HFF-Myc (cell line): Measurements from ENCODE around the gene COA8.

Experiments
- DNase-seq: peaks from one replicate; pipeline ENCODE4 v3.0.0-alpha.2; 2011; ENCODE audit warnings: low read depth; ENCODE audit errors: extremely low read depth
- H3K4me3 ChIP-seq: replicated peaks from 2 replicates; pipeline ENCODE4 v1.5.1; 2011; ENCODE audit warnings: low read depth, mild to moderate bottlenecking, control low read depth, low read length
- TF ChIP-seq, protein P1 (sequence below): IDR thresholded peaks from 2 replicates; pipeline ENCODE4 v1.5.1; 2012; ENCODE audit warnings: mild to moderate bottlenecking, low read depth, low read length, control low read depth; ENCODE audit errors: missing control alignments

COA8 gene

DNA sequence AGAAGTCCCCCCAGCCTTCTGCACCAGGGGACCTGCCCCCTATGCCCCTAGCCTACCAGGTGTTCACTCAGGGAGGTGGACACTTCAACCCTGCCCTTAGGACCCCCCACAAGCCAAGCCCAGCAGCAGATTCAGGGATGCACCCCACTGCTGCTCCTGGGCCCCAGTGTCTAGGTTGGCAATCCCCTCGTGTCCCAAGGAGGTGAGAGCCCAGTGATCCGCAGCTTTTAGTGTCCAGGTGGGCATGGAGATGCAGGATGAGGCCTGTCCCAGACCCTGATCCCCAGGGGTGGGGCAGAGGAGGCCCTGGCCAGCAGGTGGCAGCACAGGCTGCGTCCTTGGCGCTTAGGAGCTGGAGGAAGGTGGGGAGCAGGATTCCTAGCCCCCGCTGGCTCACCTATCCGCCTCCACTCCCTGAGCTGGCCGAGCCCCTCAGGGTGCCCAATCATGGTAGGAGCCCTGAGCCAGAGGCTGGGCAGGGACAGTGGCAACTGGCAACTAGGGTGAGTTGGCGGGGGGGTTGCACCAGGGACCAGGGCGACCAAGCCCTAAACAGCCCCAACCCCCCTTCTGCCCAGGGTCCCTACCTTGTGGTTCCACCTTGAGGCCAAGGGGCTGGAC lies 44.2 kb upstream of the COA8 start:
- no peak overlapping the region for H3K4me3 ChIP-seq
- TF ChIP-seq, protein P1, sequence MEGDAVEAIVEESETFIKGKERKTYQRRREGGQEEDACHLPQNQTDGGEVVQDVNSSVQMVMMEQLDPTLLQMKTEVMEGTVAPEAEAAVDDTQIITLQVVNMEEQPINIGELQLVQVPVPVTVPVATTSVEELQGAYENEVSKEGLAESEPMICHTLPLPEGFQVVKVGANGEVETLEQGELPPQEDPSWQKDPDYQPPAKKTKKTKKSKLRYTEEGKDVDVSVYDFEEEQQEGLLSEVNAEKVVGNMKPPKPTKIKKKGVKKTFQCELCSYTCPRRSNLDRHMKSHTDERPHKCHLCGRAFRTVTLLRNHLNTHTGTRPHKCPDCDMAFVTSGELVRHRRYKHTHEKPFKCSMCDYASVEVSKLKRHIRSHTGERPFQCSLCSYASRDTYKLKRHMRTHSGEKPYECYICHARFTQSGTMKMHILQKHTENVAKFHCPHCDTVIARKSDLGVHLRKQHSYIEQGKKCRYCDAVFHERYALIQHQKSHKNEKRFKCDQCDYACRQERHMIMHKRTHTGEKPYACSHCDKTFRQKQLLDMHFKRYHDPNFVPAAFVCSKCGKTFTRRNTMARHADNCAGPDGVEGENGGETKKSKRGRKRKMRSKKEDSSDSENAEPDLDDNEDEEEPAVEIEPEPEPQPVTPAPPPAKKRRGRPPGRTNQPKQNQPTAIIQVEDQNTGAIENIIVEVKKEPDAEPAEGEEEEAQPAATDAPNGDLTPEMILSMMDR = peak; percentile 94
- no peak for DNase-seq

DNA sequence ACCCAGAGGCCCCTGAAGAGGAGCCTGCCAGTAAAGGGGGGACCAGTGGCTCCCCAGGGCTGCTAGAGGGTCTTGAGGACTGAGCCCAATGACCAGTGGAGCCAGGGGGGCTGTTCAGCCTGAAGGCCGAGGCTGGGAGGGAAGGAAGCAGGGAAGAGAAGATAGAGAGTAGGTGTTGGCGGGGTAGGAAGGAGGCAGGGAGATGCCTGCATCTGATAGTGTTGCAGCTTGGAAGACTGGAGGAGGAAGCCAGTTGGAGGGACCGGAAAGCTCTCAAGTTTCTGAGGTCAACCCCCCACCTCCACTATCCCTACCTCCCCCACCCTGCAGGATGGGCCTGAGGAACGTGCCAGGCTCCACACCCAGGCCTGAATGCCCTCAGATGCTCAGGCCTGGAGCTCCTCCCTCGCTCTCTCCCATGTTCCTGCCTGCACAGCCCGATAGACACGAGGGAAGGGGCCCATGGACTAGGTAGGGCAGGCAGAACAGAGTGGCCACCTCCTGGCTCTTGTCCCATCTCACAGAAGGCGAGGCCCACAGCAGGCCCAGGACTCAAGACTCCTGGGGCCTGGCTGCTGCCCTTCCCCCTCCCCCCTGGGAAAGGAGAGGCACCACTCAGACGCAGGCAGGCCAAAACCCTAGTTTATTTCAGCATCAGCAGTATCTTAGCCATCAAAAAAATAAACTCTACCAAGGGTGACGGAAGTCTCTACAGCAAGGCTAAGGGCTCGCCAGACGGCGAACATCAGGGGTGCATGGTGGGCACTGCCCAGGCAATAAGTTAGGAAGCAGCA lies 43.5 kb upstream of the COA8 start:
- H3K4me3 ChIP-seq = no peak overlapping the region
- TF ChIP-seq, protein P1 = no peak

DNA sequence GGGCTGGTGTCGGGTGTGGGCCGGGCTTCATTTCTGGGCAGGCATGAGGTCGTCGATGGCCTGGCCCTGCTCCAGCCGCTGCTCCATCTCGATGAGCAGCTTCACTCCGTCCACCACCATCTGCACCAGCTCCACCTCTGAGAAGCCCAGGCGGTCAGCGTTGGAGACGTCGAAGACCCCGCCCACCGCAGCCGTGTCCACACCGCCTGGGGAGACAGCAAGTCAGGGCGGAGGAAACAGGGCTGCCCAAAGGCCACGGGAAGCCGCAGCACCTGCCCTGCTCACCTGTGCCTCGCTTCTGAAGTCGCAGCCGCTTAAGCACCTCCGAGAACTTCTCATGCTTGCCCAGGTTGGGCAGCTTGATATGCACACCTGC lies 42.9 kb upstream of the COA8 start:
- no peak for DNase-seq
- H3K4me3 ChIP-seq = no peak overlapping the region
- TF ChIP-seq, protein P1 = no peak

More for the DNA sequence above, 43.5 kb upstream of the COA8 start:
- no peak for DNase-seq

DNA sequence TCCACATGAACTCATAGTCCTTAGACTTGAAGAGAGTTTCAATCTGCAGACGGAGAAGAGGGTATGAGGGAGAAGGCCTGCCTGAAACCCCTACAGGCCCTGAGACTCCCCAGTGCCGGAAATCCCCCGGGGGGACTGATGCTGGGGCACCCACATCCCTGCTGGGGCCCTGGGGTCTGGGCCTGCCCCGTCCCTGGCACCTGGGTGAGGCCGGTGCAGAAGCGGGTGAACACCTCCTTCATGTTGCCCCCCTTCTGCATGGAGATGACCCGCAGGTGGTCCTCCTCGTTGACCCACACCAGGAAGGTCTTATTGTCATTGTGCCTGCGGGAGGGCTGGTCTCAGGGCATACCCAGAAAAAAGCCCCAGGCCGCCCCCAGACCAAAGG lies 42.5 kb upstream of the COA8 start:
- H3K4me3 ChIP-seq = no peak overlapping the region
- DNase-seq = no peak
- TF ChIP-seq, protein P1 = no peak

DNA sequence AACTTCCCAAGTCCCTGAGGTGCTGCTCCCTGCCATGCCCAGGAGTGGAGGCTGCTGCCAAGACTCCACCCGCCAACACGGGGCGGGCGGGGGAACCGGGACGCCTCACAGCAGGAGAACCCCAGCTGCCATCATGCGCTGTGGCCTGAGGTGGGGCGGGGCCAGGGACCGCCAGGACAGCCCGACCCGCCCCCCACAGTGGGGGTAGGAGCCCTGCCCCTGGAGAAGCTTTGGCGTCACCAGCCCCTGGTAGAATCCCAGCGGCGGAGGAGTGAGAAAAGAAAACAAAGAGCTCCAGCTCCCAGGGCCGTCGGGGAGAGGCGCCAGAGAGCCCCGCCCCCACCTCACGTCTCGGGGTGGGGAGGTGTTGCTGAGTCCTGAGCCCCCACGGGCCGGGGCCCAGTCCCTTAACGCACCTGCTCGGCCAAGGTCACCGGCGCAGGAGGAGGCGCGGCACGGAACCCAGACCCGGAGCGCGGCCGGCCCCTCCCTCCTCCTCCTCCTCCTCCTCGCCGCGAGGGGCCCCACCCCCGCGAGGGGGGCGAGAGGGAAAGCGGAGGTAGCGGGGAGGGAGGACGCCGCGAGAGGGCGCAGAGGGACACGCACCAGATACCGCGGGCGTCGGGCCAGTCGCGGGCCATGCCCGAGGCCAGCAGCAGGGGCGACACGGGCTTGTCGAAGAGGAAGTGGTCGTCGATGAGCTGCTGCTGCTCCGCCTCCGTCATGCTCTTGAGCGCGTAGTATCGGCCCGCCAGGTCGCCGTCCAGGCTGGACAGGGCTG lies 41.9 kb upstream of the COA8 start:
- no peak for DNase-seq
- TF ChIP-seq, protein P1 = peak; percentile 45
- peak overlapping the region; percentile 42 for H3K4me3 ChIP-seq

DNA sequence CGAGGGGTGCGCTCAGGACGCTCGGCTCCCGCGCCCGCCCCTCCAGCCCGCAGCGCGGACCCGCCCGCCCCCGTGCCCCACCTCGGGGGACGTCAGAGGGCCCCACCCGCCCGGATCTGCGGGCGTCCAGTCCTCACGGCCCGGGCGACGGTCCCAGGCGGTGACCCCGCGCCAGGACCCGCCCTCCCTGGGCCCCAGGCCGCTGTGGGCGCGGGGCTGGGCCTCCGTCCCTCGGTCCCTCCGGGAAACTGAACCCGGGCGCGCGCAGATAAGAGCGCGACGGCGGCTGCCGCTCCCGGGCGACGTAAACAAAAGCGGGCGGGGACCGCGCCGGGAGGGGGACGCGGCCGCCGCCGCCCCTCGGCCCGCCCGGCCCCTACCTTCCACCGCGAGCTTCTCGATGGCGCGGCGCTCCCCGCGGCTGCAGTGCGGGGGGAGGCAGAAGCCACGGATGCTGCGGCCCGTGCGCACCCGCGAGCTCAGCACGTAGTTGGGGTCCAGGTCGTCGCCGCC lies 41.3 kb upstream of the COA8 start:
- TF ChIP-seq, protein P1 = no peak
- H3K4me3 ChIP-seq = peak overlapping the region; percentile 42
- DNase-seq = no peak
